ENCODE measurements around the gene IL1RAPL2.

DNA sequence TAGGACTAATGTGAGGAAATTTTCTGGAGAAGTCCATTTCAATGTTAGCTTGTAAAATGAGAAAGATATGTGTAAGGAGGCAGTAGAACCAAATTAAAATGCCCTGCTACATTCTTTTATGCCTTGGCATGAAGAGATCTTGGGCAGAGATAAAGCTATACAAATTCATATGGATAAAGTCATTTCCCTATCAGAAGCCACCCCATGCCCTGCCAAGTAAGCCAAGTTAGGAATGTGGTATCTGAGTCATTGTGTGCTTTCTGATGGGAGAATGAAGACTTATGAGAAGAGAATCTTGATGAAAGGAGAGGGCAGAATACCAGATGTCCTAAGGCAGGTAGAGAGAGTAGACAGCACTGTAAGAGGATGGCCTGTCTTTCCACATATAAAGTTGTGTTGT, 570.8 kb downstream of the IL1RAPL2 start:
- TF ChIP-seq, protein P1, sequence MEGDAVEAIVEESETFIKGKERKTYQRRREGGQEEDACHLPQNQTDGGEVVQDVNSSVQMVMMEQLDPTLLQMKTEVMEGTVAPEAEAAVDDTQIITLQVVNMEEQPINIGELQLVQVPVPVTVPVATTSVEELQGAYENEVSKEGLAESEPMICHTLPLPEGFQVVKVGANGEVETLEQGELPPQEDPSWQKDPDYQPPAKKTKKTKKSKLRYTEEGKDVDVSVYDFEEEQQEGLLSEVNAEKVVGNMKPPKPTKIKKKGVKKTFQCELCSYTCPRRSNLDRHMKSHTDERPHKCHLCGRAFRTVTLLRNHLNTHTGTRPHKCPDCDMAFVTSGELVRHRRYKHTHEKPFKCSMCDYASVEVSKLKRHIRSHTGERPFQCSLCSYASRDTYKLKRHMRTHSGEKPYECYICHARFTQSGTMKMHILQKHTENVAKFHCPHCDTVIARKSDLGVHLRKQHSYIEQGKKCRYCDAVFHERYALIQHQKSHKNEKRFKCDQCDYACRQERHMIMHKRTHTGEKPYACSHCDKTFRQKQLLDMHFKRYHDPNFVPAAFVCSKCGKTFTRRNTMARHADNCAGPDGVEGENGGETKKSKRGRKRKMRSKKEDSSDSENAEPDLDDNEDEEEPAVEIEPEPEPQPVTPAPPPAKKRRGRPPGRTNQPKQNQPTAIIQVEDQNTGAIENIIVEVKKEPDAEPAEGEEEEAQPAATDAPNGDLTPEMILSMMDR (IDR thresholded peaks at IDR 0.05): no peak
- no peak for TF ChIP-seq POLR2A (IDR thresholded peaks at IDR 0.05)

Measured in thyroid gland (tissue), 4 donors.